Measurements from ENCODE around the gene SPRR4.

The SPRR4 gene

GRCh38 chr1:152970495-152970894 is at the start of gene SPRR4:
Gene SPRR4 (plus strand): TSS chr1:152970648. CDS start chr1:152971891, 1,243 bp downstream.
- no peak for DNase-seq

- DNase-seq: no peak
Measured at GRCh38 chr1:152924191-152924590, 46.3 kb upstream of the SPRR4 start.

- DNase-seq: no peak
Measured at GRCh38 chr1:152926091-152926490, 44.4 kb upstream of the SPRR4 start.

GRCh38 chr1:152928671-152929070 is 41.8 kb upstream of the SPRR4 start:
- no peak for DNase-seq

GRCh38 chr1:152932170-152932811 is 38.2 kb upstream of the SPRR4 start:
- no peak for DNase-seq

GRCh38 chr1:152933196-152933595 is 37.3 kb upstream of the SPRR4 start:
- no peak for DNase-seq

- DNase-seq: no peak
Measured at GRCh38 chr1:152940614-152941013, 29.8 kb upstream of the SPRR4 start.

GRCh38 chr1:152941037-152941711 is 29.3 kb upstream of the SPRR4 start:
- no peak for DNase-seq

GRCh38 chr1:152942161-152942560 is 28.3 kb upstream of the SPRR4 start:
- DNase-seq: no peak

- DNase-seq: no peak
Measured at GRCh38 chr1:152946248-152946647, 24.2 kb upstream of the SPRR4 start.

GRCh38 chr1:152946651-152947256 is 23.7 kb upstream of the SPRR4 start, which contains the start of gene SPRR5:
Gene SPRR5 (plus strand): TSS chr1:152947206. CDS start chr1:152948555, 1,349 bp downstream.
- no peak for DNase-seq

GRCh38 chr1:152951711-152952110 is 18.7 kb upstream of the SPRR4 start:
- no peak for DNase-seq

GRCh38 chr1:152953761-152954160 is 16.7 kb upstream of the SPRR4 start:
- no peak for DNase-seq

GRCh38 chr1:152954436-152954835 is 16.0 kb upstream of the SPRR4 start:
- no peak for DNase-seq

- DNase-seq: no peak
Measured at GRCh38 chr1:152957561-152957960, 12.9 kb upstream of the SPRR4 start.

- no peak for DNase-seq
Measured at GRCh38 chr1:152959273-152959672, 11.2 kb upstream of the SPRR4 start.

GRCh38 chr1:152959801-152960451 is 10.5 kb upstream of the SPRR4 start:
- DNase-seq: no peak

- no peak for DNase-seq
Measured at GRCh38 chr1:152960452-152961044, 9.9 kb upstream of the SPRR4 start.

- no peak for DNase-seq
Measured at GRCh38 chr1:152961226-152961891, 9.1 kb upstream of the SPRR4 start.

- no peak for DNase-seq
Measured at GRCh38 chr1:152962876-152963415, 7.5 kb upstream of the SPRR4 start.

GRCh38 chr1:152964536-152964935 is 5.9 kb upstream of the SPRR4 start:
- no peak for DNase-seq

GRCh38 chr1:152965853-152966252 is 4.6 kb upstream of the SPRR4 start:
- DNase-seq: no peak

All from cerebellar nuclear complex (tissue), 1 donor.